HEK293T (cell line): ENCODE data around the gene SERBP1.

ENCODE experiments used
- BHLHE40 ChIP-seq: fragments of 450-650 bp; IDR thresholded peaks from 2 replicates; pipeline ENCODE4 v1.6.1; 2016; ENCODE audit warnings: mild to moderate bottlenecking, moderate library complexity, borderline replicate concordance
- FOXK2 ChIP-seq: fragments of 450-650 bp; IDR thresholded peaks from 2 replicates; pipeline ENCODE4 v1.6.1; 2016; ENCODE audit warnings: mild to moderate bottlenecking
- SP1 ChIP-seq: fragments of 450-650 bp; IDR thresholded peaks from 2 replicates; pipeline ENCODE4 v1.6.1; 2017
- SUZ12 ChIP-seq: fragments of 450-650 bp; IDR thresholded peaks from 2 replicates; pipeline ENCODE4 v1.6.1; 2016; ENCODE audit warnings: mild to moderate bottlenecking

- TF ChIP-seq FOXK2 (no peak), BHLHE40 (no peak), SUZ12 (no peak), SP1 (no peak)
These were observed 52.9 kb downstream of the SERBP1 start for GRCh38 chr1:67377253-67377652.
